Fibroblast of skin of scalp (primary cell): Measurements from ENCODE around the gene OGFOD3.
"Not testable (repeated sequence)": the region's sequence is repeated elsewhere in the genome, so short reads cannot be mapped to it uniquely, and the experiment has no call there.

Experiments
- DNase-seq: peaks from one replicate; pipeline ENCODE4 v3.0.0-alpha.2; 2013

The OGFOD3 gene

DNA sequence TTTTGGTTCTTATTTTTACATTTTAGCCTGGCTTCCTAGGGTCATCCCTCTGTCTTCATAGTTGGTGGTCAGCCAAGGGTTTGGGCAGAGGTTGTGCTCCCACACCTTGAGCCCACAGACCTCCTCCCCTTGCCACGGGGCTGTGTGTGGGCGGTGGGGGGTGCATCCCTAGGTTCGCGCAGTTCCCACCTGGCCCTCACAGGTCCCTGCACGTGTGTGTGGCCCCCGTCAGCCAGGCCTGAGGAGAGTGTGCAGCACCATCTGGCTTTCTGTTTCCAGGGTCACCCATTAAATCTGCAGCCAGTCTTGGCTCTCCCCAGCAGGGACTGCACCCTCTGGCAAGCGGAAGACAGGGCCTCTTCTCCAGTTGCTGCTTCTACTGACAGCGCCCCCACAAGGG is 13.6 kb upstream of the OGFOD3 start:
- DNase-seq, result no peak

- DNase-seq, result no peak
Measured at GRCh38 chr17:82429824-82430223, 11.4 kb upstream of the OGFOD3 start.

- DNase-seq, result no peak
Measured at GRCh38 chr17:82428546-82428945, 10.2 kb upstream of the OGFOD3 start.

DNA sequence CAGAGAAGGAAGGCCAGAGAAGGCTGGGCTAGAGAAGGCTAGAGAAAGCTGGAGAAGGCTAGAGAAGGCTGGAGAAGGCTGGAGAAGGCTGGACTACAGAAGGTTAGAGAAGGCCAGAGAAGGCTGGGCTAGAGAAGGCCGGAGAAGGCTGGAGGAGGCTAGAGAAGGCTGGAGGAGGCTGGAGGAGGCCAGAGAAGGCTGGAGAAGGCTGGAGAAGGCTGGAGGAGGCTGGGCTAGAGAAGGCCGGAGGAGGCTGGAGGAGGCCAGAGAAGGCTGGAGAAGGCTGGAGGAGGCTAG is 6.4 kb upstream of the OGFOD3 start:
- DNase-seq, result no peak

DNA sequence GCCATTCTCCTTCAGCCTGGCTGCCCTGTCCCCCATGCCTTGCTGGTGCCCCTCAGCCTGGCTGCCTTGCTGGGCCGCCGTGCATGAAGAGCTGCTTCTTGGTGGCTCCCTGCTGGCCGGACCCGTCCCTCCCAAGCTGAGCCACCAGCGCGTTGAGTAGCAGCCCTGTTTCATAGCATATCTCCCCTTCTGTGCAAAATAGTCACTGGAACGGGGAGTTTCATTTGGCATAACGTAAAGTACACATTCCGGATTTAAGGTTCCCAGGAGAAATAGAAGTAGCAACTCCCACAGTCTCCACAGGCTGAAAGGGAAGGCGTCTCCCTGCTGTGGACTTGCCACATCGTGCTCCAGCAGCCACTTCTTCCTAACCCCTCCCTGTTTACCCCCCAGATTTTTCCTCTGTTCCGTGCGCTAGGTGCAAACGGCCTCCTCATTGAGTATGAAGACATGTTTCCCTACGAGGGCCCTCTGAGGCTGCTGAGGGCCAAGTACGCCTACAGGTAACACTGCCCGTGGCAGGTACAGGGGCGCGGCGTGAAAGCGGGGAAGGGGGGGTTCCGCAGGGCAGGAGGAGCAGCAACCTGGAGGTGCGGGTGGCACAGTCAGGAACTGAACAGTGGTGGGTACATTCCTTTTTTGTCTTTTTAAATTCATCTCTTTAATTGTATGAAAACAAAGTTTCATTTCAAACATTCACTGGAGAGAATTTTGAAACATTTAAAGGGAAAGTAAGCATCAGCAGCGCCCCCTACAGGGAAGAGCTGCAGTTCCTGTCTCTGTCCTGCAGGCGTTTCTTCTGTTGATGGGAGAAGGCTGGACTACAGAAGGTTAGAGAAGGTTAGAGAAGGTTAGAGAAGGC is 5.8 kb upstream of the OGFOD3 start:
- peak; percentile 43 for DNase-seq

- no peak for DNase-seq
Measured at GRCh38 chr17:82419540-82419939, 1.2 kb upstream of the OGFOD3 start.

DNA sequence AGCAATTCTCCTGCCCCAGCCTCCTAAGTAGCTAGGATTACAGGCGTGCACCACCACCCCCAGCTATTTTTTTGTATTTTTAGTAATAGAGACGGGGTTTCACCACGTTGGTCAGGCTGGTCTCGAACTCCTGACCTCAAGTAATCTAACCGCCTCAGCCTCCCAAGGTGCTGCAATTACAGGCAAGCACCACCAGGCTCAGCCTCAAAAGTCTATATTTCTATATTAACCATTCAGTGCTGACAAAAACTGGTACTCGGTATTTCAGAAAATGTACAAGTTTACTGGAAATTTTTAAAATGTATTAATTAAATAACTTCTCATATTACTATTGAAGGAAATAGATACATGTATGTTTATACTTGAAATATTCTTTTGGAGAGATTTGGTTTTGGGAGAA is 1.6 kb downstream of the OGFOD3 start:
- DNase-seq, result no peak

DNA sequence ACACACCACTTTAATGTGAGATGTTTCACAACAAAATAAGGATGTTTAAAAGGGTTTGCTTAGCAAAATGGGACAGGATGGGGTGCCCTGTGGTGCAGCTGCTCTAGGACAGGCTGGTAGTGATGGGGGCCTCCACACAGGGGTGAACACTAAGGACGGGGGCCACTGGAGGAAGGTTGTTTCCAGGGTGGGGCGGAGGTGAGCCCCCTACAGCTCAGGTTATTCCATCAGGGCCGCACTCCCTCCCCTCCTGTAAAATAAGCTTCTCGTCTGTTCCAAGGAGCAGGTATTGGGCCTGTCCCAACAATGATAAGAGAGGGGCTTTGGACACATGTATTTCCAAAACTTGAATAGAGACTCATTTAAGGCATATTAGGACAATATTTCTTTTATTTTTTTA is 2.1 kb downstream of the OGFOD3 start:
- no peak for DNase-seq

- DNase-seq, result no peak
Measured at GRCh38 chr17:82415786-82416185, 2.6 kb downstream of the OGFOD3 start.

GRCh38 chr17:82415336-82415735 is 3.0 kb downstream of the OGFOD3 start:
- no peak for DNase-seq

GRCh38 chr17:82414548-82415281 is 3.7 kb downstream of the OGFOD3 start:
- DNase-seq, result peak; percentile 75

GRCh38 chr17:82412535-82413520 is 5.6 kb downstream of the OGFOD3 start:
- DNase-seq, result no peak

GRCh38 chr17:82412081-82412480 is 6.3 kb downstream of the OGFOD3 start:
- DNase-seq, result not testable (repeated sequence)

DNA sequence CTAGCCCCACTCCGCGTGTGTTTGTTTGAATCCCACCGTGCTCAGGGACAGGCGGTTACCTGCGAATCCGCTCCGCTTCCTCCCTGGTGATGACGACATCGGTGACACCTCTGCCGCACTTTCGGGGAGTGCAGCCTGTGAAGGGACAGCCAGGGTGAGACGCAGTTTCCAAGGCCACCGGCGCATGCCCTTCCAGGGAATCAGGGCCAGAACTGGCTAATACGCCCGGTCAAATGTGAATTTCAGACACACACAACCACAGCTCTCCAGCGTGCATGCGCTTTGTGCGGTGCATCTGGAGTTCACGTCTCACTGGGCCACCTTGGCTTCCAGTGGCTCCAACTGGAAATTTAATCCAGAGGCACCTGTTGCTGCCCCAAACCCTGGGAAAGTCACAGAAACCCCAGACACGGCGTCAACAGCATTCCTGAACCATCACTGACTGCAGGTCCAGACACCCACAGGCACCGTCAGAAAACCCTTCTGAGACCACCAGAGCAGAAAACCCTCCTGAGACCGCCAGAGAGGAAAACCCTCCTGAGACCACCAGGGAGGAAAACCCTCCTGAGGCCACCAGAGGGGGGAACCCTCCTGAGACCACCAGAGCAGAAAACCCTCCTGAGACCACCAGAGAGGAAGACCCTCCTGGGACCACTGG is 6.9 kb downstream of the OGFOD3 start:
- no peak for DNase-seq

DNA sequence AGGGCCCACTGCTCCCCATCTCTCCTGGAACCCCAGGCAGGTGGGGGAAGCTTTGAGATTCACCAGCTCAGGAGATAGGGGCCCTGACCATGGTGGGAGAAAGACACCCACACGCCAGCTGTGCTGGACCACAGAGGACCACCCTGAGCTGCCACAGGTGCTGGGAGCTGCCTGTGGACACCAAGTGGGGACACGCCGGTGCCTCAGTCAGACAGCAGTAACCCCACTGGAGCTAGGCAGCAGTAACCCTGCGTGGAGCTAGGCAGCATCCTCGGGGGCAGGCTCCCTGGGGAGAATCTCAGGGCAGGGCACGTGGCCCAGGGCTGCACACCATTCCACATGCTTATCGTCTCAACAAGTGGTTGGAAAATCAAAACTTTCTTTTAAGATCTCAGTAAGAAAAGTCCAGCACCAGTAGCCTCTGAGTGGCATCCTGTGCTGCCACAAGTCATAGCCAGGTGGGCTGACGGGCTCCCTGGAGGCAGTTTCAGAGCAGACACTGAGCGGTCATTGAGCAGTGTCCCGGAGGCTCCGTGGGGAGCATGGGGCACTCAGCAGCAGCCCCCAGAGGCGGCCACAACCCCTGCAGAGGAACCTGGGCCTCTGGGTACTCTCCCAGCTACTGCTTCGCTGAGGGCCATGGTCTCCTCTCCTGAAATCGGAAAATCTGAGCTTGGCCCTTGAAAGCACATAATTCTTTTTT is 8.2 kb downstream of the OGFOD3 start:
- no peak for DNase-seq

DNA sequence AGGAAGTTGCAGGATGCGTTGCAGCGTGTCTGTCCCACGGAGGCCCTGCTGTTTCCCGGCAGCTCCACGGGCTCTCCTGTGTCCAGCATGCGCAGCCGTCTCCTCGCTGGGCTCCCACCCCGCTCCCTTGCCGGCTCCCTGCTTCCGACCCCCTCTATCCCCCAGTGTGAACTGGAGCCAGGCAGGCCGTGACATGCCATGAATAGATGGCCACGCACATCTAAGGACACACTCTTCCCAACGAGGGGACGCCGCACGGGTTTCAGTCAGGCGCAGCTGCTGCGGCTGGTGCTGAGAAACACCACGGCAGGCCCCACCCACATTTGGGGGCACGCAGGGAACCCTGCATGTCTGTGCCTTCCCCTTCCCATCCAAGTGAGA is 9.5 kb downstream of the OGFOD3 start:
- no peak for DNase-seq

GRCh38 chr17:82408288-82408937 is 10.0 kb downstream of the OGFOD3 start:
- DNase-seq, result peak; percentile 29

- DNase-seq, result peak; percentile 31
Measured at GRCh38 chr17:82407255-82407654, 11.1 kb downstream of the OGFOD3 start.

- no peak for DNase-seq
Measured at GRCh38 chr17:82406131-82406671, 12.2 kb downstream of the OGFOD3 start.

DNA sequence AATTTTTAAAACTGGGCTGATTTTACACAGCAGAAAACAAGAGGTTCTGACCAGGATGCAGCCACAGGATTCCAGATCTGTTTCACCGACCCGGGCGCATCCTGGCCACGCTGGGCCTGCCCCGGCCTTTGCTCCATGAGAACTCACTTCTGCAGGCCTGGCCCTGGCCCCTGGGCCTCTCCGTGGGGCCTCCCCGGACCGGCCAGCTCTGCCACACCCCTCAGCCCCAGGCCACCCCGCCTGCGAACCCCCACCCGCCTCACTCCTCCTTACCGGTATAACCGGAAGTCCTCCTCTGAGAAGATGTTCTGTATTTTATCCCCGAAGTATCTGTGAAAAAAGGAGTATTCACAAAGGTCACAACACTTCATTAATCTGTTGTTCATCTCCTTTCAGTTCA is 13.3 kb downstream of the OGFOD3 start:
- no peak for DNase-seq
